GM21390 (cell line): ENCODE data around the gene CXXC5.
A peak's percentile ranks its signal among the peaks of the same experiment; 100 is the strongest.
"Not testable (repeated sequence)": the region's sequence is repeated elsewhere in the genome, so short reads cannot be mapped to it uniquely, and the experiment has no call there.

Experiments
- ATAC-seq: cut with Tn5 transposase; IDR thresholded peaks from one replicate; pipeline ENCODE4 v1.9.1; 2021; ENCODE audit not compliant: unreplicated experiment

The CXXC5 gene

DNA sequence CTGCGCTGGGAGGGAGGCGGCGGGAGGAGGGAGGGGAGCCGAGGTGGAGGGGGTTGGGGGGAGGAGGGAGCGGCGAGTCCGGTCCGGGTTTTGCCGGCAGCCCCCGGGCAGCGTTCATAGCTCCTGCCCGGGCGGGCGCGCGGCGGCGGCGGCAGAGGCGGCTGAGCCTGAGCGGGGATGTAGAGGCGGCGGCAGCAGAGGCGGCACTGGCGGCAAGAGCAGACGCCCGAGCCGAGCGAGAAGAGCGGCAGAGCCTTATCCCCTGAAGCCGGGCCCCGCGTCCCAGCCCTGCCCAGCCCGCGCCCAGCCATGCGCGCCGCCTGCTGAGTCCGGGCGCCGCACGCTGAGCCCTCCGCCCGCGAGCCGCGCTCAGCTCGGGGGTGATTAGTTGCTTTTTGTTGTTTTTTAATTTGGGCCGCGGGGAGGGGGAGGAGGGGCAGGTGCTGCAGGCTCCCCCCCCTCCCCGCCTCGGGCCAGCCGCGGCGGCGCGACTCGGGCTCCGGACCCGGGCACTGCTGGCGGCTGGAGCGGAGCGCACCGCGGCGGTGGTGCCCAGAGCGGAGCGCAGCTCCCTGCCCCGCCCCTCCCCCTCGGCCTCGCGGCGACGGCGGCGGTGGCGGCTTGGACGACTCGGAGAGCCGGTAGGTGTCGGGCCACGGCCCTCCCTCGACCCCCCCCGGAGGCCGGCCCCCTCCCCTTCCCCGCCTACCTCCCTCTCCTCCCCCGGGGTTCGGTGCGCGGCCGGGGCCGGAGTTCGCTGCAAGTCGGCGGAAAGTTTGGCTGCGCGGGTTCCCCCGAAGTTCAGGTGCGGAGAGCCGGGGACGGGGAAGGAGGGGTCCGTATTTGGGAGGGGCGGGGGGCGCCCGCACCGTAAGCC, at the start of gene CXXC5:
CXXC5 (plus strand) TSS at position 145 of the 877 bp plus-strand sequence. CDS start 32,175 bp downstream, outside the sequence.
- no peak for ATAC-seq

DNA sequence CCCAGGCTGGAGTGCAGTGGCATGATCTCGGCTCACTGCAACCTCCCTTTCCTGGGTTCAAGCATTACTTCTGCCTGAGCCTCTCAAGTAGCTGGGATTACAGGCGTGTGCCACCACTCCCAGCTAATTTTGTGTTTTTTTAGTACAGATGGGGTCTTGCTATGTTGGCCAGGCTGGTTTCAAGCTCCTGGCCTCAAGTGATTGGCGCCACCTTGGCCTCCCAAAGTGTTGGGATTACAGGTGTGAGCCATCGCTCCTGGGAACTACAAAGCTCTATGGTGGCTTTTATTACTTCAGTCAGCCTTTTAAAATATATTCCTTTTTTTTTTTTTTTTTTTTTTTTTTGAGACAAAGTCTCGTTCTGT, 49.6 kb upstream of the CXXC5 start:
- not testable (repeated sequence) for ATAC-seq

DNA sequence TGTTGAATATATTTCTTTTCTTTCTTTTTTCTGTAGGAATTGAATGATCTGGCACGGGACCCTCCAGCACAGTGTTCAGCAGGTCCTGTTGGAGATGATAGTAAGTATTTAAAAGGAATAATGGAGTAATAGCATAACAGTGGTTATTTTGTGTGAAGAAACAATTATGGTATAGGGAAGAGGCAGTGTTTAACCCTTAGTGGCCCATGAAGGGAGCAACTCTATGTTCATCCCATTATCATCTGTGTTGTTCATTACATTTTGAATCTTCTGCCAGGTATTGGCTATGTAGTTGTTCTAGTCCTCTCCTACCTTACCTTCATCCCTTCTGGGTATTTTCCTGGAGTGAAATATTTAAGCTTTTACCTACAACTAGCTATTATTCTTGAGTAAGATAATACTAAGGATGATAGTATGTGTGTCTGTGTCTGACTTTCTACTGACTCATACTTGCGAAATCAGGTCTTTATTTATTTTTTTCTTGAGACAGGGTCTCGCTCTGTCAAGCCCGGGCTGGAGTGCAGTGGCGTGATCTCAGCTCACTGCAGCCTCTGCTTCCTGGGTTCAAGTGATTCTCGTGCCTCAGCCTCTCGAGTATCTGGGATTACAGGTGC, 47.7 kb upstream of the CXXC5 start:
- ATAC-seq: no peak

DNA sequence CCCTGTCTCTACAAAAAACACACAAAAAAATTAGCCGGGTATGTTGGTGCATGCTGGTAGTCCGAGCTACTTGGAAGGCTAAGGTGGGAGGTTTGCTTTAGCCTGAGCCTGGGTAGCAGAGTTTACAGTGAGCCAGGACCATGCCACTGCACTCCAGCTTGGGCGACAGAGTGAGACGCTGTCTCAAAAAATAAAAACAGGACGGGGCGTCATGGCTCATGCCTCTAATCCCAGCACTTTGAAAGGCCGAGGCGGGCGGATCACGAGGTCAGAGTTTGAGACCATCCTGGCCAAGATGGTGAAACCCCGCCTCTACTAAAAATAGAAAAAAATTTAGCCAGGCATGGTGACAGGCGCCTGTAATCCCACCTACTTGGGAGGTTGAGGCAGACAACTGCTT, 46.7 kb upstream of the CXXC5 start:
- ATAC-seq: no peak

DNA sequence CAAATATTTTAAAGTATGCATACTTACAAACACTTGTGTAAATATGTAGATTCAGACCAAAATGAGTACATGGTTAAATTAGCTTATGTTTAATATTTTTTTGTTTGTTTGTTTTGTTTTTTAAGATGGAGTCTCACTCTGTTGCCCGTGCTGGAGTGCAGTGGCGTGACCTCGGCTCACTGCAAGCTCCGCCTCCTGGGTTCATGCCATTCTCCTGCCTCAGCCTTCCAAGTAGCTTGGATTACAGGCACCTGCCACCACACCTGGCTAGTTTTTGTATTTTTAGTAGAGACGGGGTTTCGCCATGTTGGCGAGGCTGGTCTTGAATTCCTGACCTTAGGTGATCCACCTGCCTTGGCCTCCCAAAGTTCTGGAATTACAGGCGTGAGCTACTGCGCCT, 46.2 kb upstream of the CXXC5 start:
- ATAC-seq: not testable (repeated sequence)

DNA sequence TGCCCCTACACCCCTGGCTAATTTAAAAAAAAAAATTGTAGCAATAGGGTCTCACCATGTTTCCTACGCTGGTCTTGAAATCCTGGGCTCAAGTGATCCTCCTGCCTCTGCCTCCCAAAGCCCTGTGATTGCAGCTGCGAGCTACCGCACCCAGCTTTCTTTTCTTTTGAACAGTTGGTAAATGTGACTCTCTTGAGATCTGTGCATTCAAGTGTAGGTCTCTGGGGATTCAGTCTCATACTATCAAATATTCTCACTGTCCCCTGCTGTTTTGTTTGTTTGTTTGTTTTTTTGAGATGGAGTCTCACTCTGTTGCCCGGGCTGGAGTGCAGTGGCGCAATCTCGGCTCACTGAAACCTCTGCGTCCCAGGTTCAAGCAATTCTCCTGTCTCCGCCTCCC, 42.3 kb upstream of the CXXC5 start:
- ATAC-seq: no peak

DNA sequence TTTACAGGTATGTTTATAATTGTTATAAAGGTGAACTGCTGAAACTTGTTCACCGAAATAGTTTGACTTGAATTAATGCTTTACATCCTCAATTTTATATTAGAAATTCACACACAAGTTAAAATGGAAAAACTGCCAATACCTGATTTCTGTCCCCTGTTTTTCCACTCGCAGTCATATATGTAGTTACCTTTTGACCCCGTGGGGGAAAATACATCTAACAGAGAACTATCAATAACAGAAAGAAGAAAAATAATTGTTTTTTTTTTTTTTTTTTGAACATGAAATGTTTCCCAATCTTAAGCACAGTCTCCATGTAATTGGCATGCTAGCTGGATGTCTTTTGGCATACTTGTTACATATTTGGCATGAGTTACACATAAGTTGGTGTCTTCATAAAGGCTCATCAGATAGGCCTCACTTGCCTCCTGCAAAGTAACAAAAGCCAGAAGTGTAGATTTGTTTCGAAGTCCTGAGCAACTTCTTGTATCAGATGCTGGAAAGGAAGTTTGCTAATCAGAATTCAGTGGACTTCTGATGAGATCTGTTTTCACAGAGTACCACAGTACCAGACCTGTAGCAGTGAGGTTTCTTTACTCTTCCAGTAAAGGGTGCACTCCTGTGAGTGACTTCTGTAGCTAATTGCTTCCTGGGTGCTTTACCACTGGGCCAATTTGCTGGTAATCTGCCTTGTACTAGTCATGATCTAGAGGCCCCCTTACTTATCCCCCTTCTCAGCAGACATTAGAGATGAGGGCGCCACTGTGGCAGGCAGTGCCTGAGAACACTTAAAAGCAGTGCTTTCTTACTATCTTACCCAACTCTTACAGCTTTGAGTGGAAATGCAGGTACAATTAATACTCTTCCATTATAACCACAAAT, 36.2 kb upstream of the CXXC5 start:
- no peak for ATAC-seq

DNA sequence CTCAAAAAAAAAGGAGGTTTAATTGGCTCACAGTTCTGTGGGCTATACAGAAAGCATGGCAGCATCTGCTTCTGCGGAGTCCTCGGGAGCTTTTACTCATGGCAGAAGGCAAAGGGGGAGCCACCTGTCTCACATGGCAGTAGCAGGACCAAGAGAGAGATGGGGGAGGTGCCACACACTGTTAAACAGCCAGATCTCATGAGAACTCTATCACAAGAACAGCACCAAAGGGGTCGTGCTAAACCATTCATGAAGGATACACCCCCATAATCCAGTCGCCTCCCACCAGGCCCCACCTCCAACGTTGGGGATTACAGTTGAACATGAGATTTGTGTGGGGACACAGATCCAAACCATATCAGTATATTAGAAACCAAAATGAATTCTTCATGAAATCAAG, 28.3 kb upstream of the CXXC5 start:
- ATAC-seq: no peak

DNA sequence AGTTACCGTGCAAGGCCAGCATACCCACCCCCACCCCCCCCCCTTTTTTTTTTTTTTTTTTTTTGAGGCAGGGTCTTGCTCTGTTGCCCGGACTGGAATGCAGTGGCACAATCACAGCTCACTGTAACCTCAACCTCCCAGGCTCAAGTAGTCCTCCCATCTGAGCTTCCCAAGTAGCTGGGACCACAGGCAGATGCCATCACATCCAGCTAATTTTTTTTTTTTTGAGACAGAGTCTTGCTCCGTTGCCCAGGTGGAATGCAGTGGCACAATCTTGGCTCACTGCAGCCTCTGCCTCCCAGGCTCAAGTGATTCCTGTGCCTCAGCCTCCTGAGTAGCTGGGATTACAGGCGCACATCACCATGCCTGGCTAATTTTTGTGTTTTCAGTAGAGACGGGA, 22.8 kb upstream of the CXXC5 start:
- not testable (repeated sequence) for ATAC-seq

DNA sequence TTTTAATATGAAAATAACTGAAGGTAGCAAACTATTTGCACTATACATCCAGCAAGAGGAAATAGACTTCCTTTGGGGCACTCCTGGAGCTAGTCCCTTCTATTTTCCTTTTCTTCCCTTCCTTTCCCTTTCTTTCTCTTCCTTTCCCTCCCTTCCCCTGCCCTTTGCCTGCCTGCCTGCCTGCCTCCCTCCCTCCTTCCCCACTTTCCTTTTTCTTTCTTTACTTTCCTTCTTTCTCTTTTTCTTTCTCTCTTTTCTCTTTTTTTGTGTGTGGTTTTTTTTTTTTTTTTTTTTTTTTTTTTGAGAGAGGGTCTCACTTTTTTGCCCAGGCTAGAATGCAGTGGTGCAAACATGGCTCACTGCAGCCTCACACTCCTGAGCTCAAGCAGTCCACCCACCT, 17.3 kb upstream of the CXXC5 start:
- no peak for ATAC-seq

DNA sequence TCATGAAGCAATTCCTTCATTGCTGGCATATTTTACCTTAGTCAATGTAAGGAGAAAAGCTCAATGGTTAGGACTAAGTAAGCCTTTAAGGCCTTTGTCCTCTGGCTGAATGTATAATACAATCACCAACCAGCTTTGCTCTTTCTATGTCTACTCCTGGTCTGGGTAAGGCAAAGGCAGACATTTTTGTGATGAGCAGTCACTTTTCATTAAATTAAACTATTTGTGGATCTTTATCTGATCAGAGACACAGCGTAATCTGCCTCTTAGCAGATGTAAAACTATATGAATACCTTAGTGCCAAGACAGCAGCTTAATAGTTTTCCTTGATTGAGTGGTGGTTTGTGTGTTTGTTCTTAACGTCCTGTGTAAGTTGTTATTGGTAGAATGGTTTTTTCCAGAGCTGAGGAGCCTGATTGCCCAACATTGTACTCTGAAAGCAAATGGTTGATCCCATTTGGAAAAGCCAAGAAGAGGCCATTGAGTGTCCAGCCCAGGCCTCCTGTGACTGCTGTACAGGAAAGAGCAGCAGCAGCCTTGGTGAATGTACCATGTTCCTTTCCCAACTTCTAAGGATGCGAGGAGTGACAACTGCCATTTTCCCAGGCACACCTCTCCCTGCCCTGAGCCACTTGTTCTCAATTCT, 16.5 kb upstream of the CXXC5 start:
- no peak for ATAC-seq

DNA sequence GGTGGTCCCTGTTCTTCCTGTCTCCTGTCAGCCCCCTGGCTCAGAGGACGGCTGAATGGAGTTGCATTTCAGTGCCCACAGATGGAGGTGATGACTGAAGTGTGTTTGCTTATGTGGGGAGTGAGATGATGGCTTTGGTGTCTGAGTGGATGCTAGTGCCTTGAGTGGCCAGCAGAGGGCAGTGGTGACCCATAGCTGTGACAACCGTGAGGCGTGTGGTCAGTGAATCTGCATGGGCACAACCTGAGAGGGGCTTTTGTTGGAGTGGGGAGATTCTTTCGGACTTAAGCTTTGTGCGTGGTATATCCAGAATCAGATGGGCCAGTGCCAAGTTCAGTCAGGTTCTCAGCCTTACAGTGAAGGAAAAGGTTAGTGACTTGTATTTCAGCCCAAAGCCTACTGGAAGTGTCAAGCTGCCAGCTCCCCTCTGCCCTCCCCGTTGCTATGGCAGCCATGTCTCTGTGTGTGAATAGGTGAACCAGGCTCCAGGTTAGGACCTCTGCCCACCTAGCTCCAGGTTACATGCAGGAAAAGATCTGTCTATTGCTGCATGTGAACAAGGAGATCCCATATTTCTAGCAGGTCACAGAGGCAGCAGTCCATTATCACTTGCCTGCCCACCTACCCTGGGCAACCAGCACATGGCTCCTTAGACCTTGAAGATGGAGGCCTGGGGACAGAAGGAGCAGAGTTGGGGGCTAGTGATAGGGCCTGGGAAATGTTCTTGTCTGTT, 14.7 kb upstream of the CXXC5 start:
- ATAC-seq: no peak

DNA sequence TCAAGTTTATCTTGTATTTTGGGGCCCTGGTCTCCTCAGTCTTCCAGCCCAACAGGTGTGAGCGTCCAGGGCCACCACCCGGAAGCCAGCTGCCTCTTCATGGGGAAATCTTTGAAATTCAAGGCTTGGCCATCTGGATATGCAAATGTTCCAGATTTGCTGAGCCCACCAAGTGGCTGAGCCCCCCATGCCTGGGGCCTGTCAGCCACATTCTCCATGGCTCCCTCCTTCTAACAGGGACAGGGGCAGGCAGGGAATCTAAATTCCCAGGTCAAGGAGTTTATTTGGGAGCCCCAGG, 14.2 kb upstream of the CXXC5 start:
- ATAC-seq: no peak

DNA sequence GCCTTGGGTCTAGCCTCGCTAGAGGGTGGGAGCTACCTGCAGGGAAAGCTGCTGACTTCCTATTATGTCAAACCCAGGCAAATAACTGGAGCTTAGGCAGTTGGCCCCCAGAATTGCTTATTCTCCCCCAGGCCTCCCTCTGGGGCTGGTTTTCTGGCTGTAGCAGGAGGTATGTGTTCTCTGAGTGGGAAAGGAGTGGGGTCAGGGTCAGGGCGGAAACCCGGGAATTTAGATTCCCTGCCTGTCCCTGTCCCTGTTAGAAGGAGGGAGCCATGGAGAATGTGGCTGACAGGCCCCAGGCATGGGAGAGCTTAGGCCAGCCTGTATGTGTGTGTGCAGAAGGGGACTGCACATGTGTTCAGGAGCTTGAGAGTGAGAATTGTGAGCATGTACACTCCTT, 13.6 kb upstream of the CXXC5 start:
- no peak for ATAC-seq

DNA sequence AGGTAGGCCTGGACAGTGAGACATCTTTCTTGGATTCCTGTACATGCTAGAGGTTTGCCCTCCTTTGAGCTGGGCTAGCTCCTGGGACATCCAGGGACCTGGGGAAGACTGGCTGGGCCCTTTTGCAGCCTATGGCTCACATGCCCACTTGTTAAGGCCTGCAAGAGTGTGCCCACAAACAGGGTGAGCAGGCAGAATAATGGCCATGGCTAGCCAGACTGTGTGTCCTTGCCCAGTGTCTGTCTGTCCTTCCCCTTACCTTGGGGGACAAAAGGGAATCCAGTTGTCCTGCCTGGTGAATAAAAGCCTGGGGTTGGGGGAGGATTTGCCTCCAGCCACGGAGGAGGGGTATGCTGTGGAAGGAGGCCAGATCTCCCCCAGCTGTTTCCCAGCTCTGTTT, 13.0 kb upstream of the CXXC5 start:
- ATAC-seq: no peak

DNA sequence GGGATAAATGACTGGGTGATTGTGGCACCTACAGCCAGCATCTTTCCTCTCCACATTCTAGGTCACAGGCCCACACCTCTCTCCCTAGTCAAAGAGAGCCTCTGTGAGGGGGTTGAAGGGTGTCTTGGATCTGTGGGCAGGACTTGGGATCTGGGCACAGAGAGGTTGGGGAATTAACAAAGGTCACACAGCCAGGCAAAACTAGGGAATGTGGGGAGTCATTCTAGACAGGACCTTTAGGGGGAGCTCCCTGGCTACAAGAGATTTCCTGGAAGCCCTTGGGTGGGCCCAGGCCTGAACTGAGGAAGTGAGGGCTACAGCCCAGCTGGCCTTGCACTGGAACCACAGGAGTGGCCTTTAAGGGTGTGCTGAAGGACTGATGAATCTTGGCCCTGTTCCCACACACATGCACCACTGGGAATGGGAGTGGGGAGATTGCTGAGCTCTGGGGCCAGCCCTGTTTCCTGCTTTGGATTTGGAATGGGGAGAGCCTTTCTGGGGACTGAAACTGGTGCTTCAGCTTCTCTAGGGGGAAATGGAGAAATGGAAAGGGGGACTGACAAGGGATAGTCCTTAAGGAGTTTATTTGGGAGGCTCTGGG, 12.4 kb upstream of the CXXC5 start:
- ATAC-seq: no peak

DNA sequence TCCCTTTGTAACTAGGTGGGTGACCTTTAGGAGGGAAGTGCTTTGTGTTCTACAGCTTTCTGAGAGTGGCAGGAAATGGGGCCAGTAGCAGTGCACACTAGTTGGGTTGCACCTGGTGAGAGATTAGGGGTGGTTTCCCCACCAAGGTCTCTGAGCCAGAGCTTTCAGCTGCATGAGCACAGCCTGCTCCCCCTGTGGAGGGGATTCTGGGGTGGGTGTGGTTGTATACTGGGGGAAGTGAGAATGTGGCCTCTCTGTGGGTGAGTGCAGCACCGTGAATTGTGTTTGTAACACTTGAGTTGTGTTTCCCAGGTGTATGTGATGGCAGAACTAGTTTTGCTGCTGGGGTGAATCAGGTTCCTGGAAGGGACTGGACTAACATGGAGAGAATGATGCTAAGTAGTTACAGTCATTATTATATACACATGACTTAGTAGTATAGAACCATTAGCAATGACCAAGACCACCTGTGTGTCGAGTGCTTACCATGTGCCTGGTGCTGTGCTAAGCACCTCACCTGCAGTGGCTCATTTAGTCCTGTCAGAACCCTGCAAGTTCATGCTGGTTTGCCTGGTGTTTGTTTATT, 11.8 kb upstream of the CXXC5 start:
- ATAC-seq: peak; percentile 76

DNA sequence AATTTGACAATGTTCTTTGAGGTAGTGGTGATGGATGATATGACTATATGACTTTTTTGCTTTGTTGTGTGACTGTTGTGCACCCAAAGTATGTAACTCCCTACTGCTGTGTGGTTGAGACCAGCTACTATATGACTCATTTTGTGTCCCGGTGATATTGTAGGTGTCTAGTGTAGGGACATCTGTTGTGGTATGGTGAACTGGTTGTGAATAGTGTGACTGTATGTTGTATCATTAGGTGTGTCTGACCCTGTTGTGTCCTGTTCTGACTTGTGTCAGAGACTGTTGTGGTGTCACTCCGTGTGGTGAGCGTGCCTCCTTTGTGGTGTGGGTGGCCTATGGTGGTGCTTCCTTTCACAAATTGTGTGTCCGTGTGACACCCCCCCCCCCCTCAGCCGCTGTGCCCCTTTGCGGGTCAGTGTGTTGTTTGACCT, 11.2 kb upstream of the CXXC5 start:
- ATAC-seq: no peak

DNA sequence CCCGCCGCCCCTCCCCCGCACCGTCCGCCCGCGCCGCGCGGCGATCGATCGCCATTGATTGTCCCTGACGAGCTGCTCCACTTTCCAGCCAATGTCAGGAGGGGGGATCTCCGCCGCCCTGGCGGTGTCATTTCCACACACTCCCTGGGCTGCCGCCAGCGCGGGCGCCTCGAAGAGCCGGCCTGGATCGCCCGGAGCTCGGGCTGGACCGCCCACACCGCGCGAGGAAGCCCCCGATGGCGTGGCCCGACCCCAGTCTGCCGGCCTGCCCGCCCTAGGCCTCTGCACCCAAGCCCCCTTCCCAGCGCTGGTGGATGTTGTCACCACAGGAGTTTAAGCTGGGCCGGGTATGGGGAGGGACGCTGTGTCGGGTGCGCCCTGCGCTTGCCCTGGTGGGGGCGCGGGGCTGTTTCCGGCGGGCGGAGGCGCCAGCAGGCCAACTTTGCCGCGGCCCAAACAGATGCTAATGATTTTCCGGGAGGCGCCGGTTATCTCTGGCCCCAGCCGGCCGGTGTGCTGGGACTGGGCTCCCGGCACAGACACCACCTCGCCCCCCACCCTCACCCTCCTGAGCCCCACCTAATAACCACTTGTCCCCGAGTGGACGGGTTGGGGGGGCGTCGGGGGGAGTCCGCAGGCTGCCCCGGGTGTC, 10.6 kb upstream of the CXXC5 start:
- ATAC-seq: peak; percentile 25
